ENCODE measurements around the gene TNFRSF17.

The TNFRSF17 gene

DNA sequence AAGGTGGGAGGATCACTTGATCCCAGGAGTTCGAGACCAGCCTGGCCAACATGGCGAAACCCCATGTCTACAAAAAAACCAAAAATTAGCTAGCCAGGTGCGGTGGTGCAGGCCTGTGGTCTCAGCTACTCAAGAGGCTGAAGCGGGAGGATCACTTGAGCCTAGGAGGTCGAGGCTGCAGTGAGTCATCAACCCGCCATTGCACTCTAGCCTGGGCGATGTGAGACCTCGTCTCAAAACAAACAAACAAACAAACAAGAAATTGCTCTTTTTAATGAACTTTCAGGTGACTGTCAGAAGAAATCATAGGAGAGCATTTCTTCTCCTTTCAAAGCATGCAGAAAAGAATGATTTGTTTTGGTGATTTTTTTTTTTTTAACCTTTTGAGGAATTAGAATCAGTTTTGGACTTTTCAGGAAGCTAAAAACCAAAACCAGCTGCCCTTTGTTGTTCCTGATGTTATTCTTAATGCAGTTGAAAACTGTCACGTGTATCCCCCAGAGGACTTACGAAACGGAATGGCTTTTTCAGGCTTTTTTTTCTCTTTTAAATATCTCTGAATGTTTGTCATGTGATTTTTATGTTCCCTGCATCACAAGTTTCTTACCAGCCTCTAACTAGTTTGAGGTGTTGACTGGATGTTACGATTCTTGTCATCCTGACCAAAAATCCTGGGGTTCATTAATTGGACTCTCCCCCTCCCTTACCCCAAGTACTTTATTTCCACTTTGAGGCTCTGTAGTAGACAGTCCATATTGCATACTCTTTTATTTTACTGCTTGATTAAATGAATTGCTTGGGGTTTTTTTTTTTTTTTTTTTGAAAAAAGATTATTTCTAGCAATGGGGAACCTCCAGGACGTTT is 45.6 kb downstream of the TNFRSF17 start:
- no peak for TF ChIP-seq CTCF (IDR thresholded peaks at IDR 0.05; ENCODE audit: low read depth, low read length)
- DNase-seq (ENCODE audit: extremely low read depth, low read depth), result peak; percentile 28

DNA sequence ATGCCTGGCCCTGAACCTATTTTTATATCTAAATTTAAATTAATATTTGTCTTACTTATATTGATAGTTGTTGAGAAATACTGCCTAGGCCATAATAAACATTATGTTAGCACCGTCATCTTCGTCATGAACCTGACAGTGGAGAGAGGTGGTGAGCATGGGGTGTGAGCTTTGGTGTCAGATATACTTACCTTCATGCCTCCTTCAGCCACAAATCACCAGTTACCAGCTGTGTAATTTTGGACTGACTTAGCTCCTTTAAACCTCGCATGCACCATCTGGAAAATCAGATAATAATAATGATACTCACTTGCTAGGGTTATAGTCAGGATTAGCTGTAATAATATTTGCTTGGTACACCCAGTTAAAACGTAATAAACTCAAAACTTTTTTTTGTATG is 46.6 kb downstream of the TNFRSF17 start:
- DNase-seq (ENCODE audit: extremely low read depth, low read depth), result no peak
- TF ChIP-seq CTCF (IDR thresholded peaks at IDR 0.05; ENCODE audit: low read depth, low read length), result no peak

- no peak for DNase-seq (ENCODE audit: extremely low read depth, low read depth)
- no peak for TF ChIP-seq CTCF (IDR thresholded peaks at IDR 0.05; ENCODE audit: low read depth, low read length)
Measured at GRCh38 chr16:12016291-12016947, 51.4 kb downstream of the TNFRSF17 start.

DNA sequence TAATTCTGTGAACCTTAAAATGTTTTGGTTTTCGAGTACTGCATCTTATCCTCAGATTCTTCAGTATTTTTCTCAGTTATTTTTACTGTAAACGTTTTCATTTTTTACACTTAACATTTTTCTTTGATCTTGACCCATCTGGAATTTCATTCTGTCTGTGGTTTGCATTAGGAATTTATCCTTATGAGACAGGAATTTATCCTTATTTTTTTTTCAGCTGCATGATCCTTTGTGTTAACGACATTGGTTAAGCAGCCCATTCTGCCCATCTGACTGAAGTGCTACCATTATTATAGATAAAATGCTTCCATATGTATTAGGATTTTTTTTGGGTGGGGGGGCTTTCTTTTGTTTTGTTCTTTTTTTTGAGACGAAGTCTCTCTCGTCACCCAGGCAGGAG is 52.5 kb downstream of the TNFRSF17 start:
- DNase-seq (ENCODE audit: extremely low read depth, low read depth), result peak; percentile 39
- no peak for TF ChIP-seq CTCF (IDR thresholded peaks at IDR 0.05; ENCODE audit: low read depth, low read length)
